Spleen (tissue), 7 donors: ENCODE measurements around the gene GABRG3.

Source experiments
- CTCF ChIP-seq, 11 experiments: fragments of 200-600 bp in 7 of 11; fragments of 450-650 bp in 4 of 11; sonication (generic) in 4 of 11; IDR thresholded peaks in 8 of 11; conservative IDR thresholded peaks in 3 of 11; 1 replicate in 7 of 11; 2 replicates in 4 of 11; pipeline versions ENCODE4 v1.4.0 to v1.8.0; 2016 to 2021; ENCODE audit warnings: antibody characterized with exemption in 11 of 11, inconsistent platforms in 4 of 11, mild to moderate bottlenecking in 1 of 11
- POLR2A ChIP-seq, 3 donors: fragments of 450-650 bp; IDR thresholded peaks; one replicate each; pipeline ENCODE4 v1.5.1; 2017; ENCODE audit warnings: antibody characterized with exemption in 3 of 3, mild to moderate bottlenecking in 1 of 3
- POLR2AphosphoS5 ChIP-seq, 3 donors: sonication (generic); formaldehyde crosslinking; IDR thresholded peaks; one replicate each; pipeline ENCODE4 v1.5.1; 2017; ENCODE audit warnings: antibody characterized with exemption in 3 of 3
- donor health status: DM: no; HTN: no; CAD: no; lungs with moderate emphysema.
- donor health status: DM: no; HTN: no; CAD: no.
- donor health status: DM: no; HTN: no; CAD: no.

GRCh38 chr15:27126449-27126848, 155.5 kb downstream of the GABRG3 start:
- TF ChIP-seq CTCF (IDR thresholded peaks at IDR 0.05 in 8 of 11, conservative IDR thresholded peaks at IDR 0.05 in 3 of 11) (no peak), POLR2A (IDR thresholded peaks at IDR 0.05) (no peak), POLR2AphosphoS5 (IDR thresholded peaks at IDR 0.05) (no peak)
